NCI-H2171 (cell line): ENCODE measurements around the gene CAMK2G.

Experiments
- DNase-seq: peaks from one replicate; lab custom pipeline; 2025; lab: John Stamatoyannopoulos, UW

CAMK2G gene

DNA sequence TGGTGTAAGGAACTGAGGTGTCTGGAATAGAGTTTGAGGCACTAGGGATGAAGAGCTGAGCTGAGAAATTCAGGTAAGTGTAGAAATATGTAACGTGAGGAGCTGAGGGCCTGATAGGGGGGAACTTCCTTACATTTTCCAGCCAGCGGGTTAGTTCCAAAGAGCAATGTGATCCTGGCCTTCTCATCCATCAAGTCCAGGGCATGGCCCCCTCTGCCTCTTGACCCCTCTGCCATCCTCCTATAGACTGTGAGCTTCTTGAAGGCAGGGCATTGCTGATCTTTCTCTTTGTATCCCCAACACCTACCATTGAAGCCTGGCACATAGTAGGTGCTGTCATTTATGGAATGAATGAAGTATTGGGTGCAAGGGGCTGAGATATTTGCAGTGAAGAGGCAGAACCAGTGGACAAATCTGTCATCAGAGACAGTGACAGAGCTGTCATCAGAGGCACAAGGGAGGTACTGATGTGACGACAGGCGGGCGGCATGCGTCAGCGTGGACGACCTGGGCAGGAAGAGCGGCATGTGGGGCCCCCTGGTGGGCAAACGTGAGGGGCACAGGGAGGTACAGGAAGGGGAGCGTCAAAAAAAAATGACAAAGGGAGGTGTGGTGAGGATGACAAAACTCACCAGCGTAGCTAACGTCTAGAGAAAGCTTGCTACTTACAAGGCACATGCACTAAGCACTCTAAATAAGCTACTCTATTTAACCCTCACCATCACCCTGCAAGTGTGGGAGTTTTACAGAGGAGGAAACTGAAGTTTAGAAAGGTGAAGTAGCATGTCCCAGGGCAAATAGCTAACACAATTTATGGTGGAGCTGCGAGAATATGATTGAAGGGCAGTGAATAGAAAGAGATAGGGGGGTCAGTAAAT is 5.2 kb upstream of the CAMK2G start:
- peak; percentile 68 for DNase-seq

DNA sequence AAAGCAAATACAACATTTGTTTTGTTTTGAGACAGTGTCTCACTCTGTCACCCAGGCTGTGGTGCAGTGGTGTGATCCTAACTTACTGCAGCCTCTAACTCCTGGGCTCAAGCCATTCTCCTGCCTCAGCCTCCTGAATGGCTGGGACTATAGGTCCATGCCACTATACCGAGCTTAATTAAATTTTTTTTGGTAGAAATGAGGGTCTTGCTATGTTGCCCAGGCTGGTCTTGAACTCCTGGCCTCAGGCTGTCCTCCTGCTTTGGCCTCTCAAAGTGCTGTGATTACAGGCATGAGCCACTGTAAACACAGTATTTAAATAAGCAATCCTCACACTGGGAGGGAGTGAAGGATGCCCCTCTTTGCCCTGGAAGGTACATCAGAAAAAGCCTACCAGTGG is 4.0 kb upstream of the CAMK2G start:
- DNase-seq: no peak

DNA sequence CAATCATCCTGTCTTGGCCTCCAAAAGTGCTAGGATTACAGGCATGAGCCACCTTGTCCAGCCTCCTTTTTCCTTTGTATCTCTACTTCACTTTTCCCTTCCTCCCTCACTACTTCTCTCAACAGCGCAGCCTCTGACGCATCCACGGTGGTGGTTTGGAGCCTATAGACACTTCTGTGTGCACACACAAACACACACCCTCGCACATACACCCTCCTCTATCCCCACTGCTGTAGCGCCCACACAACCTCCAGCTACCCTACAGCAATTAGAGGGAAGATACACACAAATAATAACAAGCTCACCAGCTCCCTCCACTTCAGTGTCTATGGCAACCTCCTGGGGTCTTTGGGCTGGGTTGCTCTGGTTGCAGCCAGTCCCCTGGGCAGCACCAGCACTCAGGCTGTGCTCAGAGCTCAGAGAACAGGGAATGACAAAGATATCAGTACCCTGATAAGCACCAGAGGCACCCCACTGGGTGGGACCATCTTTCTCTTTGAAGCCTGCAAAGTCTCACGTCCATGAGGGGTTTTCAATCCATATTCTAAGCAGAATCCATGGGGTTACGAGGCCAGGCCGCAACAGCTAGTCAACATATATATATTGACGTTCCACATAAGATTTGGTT is 3.3 kb upstream of the CAMK2G start:
- no peak for DNase-seq

DNA sequence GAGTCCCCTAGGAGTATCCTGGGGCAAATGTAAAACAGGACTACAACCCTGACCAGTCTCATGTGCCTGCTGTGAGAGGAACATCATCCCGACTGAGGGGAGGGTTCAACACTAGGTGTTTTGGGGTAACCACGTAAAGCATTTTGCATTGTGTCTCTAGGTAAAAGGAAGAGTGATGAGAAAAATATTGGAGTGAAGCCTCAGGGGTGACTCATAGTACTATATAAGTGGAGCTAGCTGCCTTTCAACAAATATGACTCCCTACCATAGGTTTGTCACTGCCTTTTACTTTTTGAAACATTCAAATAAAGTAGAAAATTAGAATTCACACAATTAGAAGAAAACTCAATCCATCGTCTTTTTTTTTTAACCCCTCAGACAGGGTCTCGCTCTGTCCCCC is 2.6 kb upstream of the CAMK2G start:
- DNase-seq: no peak

DNA sequence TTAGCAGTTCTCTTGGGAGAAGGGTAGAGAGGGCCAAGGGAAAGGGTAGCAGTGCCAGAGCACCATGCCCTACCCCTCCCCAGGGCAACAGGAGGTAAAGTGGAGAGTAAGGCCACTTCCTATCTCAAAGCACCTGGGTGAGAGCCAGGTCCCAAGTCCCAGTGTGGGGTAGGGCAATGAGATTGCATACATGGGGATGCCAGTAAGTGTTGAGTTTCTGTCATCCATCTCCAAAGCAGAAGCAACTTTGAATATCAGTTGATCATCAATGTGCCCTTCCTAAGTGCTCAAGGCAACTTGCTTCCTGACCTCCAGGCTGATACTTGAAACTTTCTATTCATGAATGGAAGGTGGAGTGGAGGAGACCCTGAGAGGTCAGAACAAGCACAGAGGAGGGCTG is 2.2 kb upstream of the CAMK2G start:
- DNase-seq: no peak

DNA sequence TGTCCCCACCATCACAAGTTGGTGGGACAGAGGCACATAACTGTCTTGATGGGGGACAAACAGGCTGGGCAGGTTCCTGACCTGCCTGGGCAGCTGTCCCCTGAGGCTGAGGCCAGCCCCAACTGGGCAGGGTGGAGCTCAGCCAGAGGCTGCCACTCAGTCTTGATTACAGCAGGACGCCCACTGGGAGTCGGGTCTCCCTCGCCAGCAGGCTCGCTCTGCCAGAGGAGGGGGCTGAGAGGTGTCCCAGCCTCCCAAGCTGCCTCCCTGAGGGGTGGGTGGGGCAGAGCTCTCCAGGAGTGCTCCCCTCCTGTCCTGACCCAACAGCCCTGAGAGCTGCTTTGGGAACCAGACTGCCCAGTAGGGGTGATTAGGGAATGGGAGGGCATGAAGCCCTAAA is 1.8 kb upstream of the CAMK2G start:
- no peak for DNase-seq

DNA sequence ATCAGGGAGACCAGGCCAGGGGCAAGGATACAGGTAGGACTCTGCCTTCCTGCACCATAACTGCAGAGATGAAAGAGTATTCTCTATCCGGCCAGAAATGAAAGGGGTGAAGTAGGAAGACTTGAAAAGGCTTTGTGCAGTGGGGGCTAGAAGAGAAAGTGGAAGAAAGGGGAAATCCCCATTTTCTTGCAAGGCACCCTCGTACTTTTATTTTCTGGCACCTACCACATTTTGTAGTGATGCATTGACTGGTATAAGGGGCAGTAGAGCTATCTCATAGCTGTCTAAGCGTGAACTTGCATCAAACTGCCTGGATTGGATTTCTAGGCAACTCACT is 752 bp upstream of the CAMK2G start:
- DNase-seq: no peak

DNA sequence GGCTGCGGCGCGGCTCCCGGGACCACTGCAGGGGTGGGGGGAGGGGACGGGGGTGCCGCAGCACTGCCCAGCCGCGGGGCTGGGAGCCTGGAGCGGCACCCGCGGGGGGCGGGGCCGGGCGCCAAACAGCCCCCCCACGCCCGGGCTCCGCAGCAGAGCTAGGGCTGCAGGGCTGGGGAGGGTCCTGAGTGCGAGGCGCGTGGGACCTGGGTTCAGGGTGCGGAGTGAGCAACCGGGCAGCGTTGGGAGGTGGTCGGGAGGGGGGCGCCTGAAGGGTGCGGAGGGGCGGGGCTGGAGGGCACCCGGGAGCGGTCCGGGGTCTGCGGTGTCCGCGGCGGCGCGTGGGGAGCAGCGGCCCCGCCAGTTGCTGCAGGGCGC is 528 bp downstream of the CAMK2G start:
- no peak for DNase-seq

DNA sequence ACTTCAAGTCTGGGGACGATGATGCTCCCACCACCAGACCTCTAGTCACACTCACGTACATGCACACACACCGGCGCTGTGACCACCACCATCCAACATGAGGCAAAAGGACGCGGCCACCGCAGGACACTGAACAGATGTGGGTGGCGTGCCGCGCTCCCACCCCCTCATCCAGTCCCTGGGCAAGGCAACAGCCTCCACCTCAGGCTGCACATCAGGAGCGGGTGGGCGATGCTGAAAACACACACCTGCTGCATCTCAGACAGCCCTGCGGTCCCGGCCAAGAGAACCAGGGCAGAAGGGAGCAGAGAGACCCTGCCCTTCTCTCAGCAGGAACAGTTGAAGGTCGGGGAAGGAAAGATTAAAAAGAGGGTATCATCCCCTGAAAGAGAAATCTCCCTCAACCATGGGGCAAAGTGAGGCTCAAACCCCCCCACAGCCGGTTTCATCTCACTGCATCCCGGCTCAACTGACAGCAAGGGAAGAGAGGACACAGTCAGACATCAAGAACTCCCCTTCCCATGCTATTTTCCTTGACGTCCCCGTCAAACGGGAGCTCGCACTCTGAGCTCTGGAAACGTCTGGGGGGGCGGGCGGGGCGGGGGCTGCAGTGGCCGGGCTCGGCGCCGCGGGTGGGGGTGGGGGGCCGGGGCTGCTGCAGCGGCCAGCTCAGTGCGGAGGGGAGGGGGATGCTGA is 1.1 kb downstream of the CAMK2G start:
- DNase-seq: no peak

DNA sequence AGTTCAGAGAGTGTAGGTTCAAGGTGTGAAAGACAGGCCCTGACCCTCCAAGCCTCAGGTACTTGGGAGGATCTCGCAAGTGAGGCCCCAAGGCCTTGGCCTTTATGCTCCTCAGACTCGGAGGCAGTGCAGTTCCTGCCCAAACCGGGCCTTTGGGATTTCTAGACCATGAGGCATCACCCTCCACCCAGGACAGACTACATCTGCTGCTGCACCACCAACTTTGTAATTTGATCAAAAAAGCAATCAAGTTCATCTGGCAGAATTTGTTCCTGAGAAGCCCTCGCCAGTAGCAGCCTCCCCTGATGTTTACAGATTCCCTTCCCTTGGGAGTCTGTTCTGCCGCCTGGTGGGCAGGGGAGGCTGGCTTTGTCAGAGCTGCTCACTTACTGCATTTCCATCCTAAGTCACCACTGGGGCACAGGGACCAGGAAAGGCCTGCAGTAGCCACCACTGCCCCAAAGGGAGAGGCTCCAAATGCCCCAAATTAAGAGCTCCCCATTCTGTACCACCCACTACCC is 2.1 kb downstream of the CAMK2G start:
- DNase-seq: peak; percentile 79

DNA sequence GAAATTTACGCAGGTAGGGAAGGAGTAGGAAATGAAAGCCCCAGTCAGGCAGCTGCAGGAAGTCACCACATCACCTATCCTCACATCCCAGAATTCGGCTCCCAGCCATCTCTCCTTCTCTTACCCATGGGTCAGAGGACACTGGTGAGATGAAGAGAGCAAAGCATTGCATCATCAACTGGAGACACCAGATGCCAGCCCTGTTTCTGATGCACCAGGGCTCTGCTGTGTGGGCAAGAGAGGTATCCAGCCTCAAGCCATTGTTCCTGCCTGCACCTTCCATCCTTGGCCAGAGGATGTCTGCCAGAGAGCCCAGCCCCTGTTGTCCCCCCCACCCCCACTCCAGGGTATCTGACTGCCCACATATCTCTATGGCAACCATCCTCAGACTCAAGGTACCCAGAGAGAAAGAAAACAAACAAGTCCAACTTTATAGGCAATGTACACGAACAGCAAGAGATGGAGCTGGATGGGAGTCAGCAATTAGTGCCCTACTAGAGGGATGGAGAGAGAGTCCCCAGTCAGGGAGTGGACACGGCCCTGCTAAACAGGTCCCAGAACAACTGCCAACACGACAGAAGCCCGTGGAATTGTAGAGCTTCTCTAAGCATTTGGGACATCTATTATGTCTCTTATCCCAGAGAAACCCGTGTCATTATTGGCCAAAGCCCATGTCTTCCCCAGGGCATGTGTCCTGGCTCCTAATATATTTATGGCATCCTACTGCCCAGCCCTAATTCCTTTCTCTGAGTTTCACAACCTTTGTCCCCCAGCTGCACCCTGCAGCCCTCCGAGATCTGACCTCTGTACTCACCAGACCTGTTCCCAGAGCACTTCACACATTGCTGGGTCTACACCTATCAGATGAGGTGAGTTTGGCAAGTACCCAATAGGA is 2.8 kb downstream of the CAMK2G start:
- DNase-seq: no peak

DNA sequence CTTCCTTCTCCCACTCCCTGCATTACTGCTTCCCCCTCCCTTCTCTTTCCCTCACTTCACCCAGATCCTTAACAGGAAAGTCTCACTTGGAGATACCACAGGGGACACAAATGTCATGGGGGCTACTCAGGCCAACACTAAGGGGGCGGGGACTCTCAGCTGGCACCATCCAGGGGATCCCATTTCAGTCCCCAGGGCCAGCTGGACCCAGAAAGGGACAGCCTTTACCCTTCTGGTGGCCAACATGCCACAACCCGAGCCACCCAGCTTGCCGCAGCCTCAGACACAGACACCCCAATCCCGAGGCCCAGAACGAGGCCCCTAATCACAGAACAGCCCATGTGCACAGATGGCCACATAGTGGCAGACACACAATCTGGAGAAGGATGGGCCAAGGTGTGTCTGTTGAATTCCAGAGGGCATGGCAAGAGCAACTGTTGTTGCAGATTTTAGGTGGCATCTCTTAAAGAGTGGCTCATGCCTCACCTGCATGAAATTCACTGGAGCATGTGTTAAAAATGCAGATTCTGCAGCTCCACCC is 5.6 kb downstream of the CAMK2G start:
- no peak for DNase-seq

DNA sequence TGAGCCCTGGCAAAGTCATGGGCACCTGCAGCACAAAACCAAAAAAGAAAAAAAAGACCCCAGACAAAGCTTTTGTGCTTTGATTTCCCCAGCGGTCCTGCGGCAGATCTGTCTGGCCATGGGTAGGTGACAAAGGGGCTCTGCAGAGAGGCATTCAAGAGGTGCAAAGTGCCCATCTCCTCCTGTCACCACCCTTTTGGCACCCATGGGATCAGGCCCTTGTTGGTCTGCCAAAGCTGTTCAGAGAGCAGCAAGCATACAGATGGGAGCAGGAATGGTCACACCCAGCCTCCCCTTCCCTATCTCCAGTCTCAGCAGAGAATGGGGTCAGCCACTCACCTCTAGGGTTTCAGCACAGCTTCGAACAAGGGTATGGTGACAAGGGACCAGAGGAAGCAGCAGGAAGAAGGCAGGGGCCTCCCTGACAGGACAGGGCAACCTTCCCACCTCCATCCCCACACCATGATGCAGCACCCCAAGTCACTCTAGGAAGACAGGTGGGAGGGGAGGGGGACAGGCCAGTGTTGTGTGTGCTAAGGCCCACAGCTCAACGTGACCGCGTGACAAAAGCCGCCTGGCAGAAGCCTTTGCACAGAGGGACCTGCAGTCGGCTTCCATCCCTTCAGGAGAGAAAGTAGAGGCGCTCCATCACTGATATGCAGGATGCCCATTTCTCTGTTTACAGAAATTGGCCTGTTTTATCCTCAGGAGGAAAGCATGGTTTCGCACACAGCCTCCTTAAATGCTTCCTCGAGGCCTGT is 6.3 kb downstream of the CAMK2G start:
- DNase-seq: no peak

DNA sequence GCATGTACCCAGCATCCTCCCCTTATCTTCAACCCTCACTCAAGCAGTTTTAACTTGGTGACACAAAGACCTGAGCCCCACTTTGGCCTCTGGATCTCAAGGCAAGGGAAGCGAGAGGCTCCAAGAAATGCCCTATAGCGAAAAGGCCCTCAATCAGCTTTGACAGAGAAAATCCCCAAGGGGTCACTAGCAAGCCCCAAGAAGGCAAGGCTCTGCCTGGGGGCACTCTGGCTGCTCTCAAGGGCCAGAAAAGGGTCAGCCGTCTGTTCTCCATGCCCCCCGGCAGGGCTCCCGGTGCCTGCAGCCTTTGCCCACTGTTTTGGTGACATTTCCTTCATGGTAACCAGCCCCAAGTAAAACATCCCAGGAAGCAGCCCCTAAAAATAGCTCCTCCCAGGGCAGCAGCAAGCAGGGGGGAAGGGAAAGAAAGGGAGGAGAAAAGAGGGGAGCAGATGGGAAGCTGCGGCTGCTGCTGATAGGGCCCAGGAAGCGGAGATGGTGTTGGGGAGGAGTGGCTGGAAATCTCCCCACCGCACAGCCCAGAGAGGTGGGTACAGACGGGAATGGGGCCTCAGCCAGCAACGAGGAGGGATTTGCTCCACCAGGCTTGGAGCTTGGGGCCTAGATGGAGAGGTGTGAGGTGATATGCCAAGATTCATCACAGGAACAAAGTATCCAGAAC is 7.1 kb downstream of the CAMK2G start:
- no peak for DNase-seq

DNA sequence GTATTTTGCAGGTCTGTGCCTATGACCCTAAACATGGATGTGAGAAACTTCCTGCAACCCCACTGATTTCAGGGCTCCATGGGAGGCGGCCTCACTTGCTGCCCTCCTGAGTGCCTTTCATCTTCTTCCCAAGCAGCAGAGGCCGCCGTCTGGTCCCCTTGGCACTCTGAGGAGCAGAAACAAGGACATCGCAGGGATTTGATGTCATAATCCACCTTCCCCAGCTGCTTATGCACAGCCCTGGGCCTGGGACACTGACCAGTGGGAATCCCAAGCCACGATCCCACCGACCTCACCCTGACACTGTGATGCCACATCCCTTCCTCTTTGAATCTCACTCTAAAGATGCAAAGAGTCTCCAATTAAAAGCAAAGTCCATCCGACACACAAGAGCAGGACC is 7.7 kb downstream of the CAMK2G start:
- DNase-seq: no peak

DNA sequence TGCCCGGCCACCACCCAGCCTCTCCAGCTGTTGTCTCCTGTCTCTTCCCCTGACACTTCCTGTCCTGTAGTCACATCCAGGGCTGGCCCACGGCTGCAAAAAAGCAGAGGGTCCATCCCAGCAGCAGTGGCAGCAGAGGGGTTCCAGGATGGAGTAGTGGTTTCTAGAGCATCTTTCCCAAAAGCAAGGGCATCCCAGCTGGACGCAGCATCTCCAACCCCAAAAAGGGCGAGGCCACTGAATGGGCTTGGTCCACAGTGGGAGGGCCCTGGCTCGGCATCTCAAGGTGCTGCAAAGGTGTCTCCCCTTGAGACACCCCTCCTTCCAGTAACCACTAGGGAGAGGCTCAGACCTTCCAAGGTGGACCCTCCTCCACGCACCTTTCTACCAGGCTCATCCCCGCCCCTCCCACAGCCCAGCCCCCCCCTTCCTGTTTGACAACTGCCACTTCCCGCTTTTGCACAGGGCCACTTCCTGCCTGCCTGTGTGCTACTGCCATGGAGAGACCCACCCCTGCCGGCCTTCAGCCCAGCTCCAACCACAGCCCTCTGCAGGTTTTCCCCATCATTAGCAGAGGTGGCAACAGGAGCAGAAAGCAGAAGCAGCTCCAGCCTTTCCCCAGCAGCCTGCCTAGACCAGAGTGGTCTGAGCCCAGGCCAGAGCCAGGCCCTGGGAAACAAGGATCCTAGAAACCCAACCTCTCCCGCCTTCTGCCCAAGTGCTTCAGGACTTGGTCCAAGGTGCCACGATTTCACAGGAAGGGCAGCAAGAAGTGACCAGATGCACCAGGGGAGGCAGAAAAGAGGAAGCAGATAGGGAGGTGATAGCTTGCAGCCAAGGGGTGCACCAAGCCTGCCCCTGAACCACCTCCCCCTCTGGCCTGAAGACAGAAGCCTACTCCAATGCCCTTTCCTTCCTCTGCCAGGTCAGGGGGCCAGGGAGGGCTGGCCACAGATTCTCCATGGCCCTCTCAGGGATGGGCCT is 8.6 kb downstream of the CAMK2G start:
- no peak for DNase-seq

DNA sequence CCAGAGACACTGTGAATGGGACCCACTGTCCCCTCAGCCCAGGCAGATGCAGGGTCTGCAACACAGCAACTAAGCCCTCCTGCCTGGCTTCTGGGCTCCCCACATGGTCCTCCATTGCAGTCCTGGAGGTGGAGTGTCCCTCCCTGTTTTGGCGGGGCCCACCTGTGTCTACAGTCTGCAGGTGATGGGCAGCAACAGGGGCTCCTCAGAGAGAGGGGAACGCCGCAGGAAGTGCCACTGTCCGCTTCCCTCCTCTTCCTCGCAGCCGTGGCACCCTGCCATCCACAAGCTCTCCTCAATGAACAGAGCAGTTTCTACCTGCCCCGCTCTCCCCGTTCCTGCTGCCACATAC is 9.3 kb downstream of the CAMK2G start:
- DNase-seq: no peak

DNA sequence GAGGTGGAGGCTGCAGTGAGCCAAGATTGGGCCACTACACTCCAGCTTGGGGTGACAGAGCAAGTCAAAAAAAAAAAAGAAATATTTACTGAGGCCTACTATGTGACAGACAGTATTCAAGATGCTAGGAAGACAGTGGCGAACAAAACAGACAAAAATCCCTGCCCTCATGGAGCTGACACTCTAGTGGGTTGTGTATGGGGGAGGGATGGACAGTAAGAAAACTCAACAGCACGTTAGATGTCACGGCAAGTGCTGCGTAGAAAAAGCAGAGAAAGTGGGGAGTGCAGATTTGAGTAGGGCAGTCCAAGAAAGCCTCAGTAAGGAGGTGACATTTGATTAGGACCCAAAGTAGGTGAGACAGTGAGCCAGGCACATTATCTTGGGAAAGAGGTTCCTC is 10.1 kb downstream of the CAMK2G start:
- DNase-seq: no peak
